CD4-positive, alpha-beta T cell (primary cell): ENCODE results near the gene C1QTNF3. TPM values are rescaled to one million over a fixed set of nuclear protein-coding genes. Genes with fewer than 3 reads are reported as not detected.

Experiments
- ATAC-seq: fragments of 200-7000 bp; cut with Tn5 transposase; one replicate; pipeline ENCODE4 v1.10.0; 2022; ENCODE audit warnings: mild to moderate bottlenecking; ENCODE audit not compliant: poor library complexity
- CTCF ChIA-PET: fragments of 350-600 bp; sonication (Branson Sonifier 250); formaldehyde crosslinking; loops from one replicate; lab custom pipeline; 2021; ENCODE audit warnings: antibody characterized with exemption, inconsistent platforms; lab: Charles Lee
- POLR2A ChIA-PET: fragments of 350-600 bp; sonication (Branson Sonifier 250); formaldehyde crosslinking; loops from one replicate; lab custom pipeline; 2021; ENCODE audit warnings: antibody characterized with exemption, inconsistent platforms; lab: Charles Lee
- DNase-seq, 14 experiments: peaks; one replicate each; pipeline ENCODE4 v3.0.0-alpha.2; 2013 to 2020; ENCODE audit warnings: mixed read lengths in 2 of 14
- H3K27ac ChIP-seq, 2 donors: one replicate each; pipeline versions ENCODE4 v1.5.1 to v1.7.0; 2013; ENCODE audit warnings: low read length in 2 of 2, low read depth in 1 of 2, mild to moderate bottlenecking in 1 of 2
- H3K27me3 ChIP-seq, 2 experiments: 1 replicate in 1 of 2; 2 replicates in 1 of 2; pipeline versions ENCODE4 v1.6.1 to v1.7.0; 2013; ENCODE audit warnings: low read length in 2 of 2, control low read depth in 1 of 2, mild to moderate bottlenecking in 1 of 2, moderate library complexity in 1 of 2; ENCODE audit not compliant: insufficient read depth in 2 of 2, control insufficient read depth in 1 of 2
- H3K36me3 ChIP-seq: one replicate; pipeline ENCODE4 v1.6.1; 2013; ENCODE audit warnings: low read length, control low read depth; ENCODE audit not compliant: insufficient read depth
- H3K4me1 ChIP-seq: one replicate; pipeline ENCODE4 v1.6.1; 2013; ENCODE audit warnings: low read length, control low read depth; ENCODE audit not compliant: insufficient read depth
- H3K4me3 ChIP-seq: one replicate; pipeline ENCODE4 v1.5.1; 2013; ENCODE audit warnings: mild to moderate bottlenecking, low read length, moderate library complexity
- H3K9me3 ChIP-seq, 2 experiments: 1 replicate in 1 of 2; 2 replicates in 1 of 2; pipeline versions ENCODE4 v1.6.1 to v1.7.0; 2013; ENCODE audit warnings: low read length in 2 of 2, mild to moderate bottlenecking in 2 of 2, control low read depth in 1 of 2, moderate library complexity in 1 of 2; ENCODE audit not compliant: control insufficient read depth in 1 of 2, insufficient read depth in 1 of 2
- H3K27ac Mint-ChIP-seq: one replicate; pipeline ENCODE4 v1.8.0; 2020; ENCODE audit warnings: mixed read lengths
- H3K27me3 Mint-ChIP-seq: one replicate; pipeline ENCODE4 v1.8.0; 2021; ENCODE audit warnings: mixed read lengths
- H3K36me3 Mint-ChIP-seq: one replicate; pipeline ENCODE4 v1.8.0; 2021; ENCODE audit warnings: low read depth, mixed read lengths
- H3K4me1 Mint-ChIP-seq: one replicate; pipeline ENCODE4 v1.8.0; 2021; ENCODE audit warnings: low read depth, mixed read lengths
- H3K4me3 Mint-ChIP-seq: one replicate; pipeline ENCODE4 v1.8.0; 2020; ENCODE audit warnings: mild to moderate bottlenecking, mixed read lengths
- H3K9me3 Mint-ChIP-seq: one replicate; pipeline ENCODE4 v1.8.0; 2020; ENCODE audit warnings: mixed read lengths
- CTCF ChIP-seq: fragments of 200-600 bp; IDR thresholded peaks from one replicate; pipeline ENCODE4 v1.8.0; 2022; ENCODE audit warnings: antibody characterized with exemption, mild to moderate bottlenecking
- intact Hi-C, 2 experiments: fragments of 100-400 bp; cut with DNase I in 1 of 2; cut with micrococcal nuclease in 1 of 2; formaldehyde crosslinking; loops; one replicate each; pipeline versions ENCODE4 v1.15.1 to v1.9.0; 2023 to 2025; cut with DNase I, micrococcal nuclease
- total RNA-seq, 174 experiments: library from RNA in 2 of 174; stranded (reverse) in 2 of 174; gene quantifications; one replicate each; pipeline ENCODE4 v1.2.3 and lab custom pipeline; 2021 to 2026

C1QTNF3 gene
- total RNA-seq, 2 experiments from 2014 or later: 2.9 to 3.2 TPM

- intact Hi-C loops: no loop called here
- H3K9me3 ChIP-seq: no peaks in the 10 kb centered on the region
- Mint-ChIP-seq H3K27me3 (no peaks in the 10 kb centered on the region), H3K4me3 (no peak overlapping the region), H3K36me3 (peaks cover 11% of the 10 kb centered on the region), H3K9me3 (no peaks in the 10 kb centered on the region), H3K27ac (no peak overlapping the region), H3K4me1 (no peaks in the 10 kb centered on the region)
- no peak overlapping the region for H3K27ac ChIP-seq
- ATAC-seq: no peak
- no peak for TF ChIP-seq CTCF
- H3K4me3 ChIP-seq: no peak overlapping the region
- DNase-seq: no peak
- no peaks in the 10 kb centered on the region for H3K27me3 ChIP-seq
- H3K36me3 ChIP-seq: peaks cover 4% of the 10 kb centered on the region
- CTCF ChIA-PET: no interaction called here
- POLR2A ChIA-PET: no interaction called here
- no peaks in the 10 kb centered on the region for H3K4me1 ChIP-seq
Observed at GRCh38 chr5:34015120-34015822, 27.7 kb downstream of the C1QTNF3 start.

GRCh38 chr5:34014626-34015025 lies 28.4 kb downstream of the C1QTNF3 start:
- no peaks in the 10 kb centered on the region for H3K27me3 ChIP-seq
- no peak overlapping the region for H3K4me3 Mint-ChIP-seq
- no peaks in the 10 kb centered on the region for H3K9me3 ChIP-seq
- POLR2A ChIA-PET: no interaction called here
- H3K27ac Mint-ChIP-seq: no peak overlapping the region
- no peaks in the 10 kb centered on the region for H3K4me1 ChIP-seq
- intact Hi-C loops: no loop called here
- no peak for DNase-seq
- H3K9me3 Mint-ChIP-seq: no peaks in the 10 kb centered on the region
- no peak overlapping the region for H3K4me3 ChIP-seq
- H3K36me3 Mint-ChIP-seq: peaks cover 5% of the 10 kb centered on the region
- no peak overlapping the region for H3K27ac ChIP-seq
- no peak for TF ChIP-seq CTCF
- no peak for ATAC-seq
- H3K4me1 Mint-ChIP-seq: peaks cover 1% of the 10 kb centered on the region
- CTCF ChIA-PET: no interaction called here
- no peaks in the 10 kb centered on the region for H3K27me3 Mint-ChIP-seq
- no peaks in the 10 kb centered on the region for H3K36me3 ChIP-seq

GRCh38 chr5:34013547-34013946 lies 29.5 kb downstream of the C1QTNF3 start:
- no peaks in the 10 kb centered on the region for H3K9me3 ChIP-seq
- H3K27ac Mint-ChIP-seq: no peak overlapping the region
- DNase-seq (no peak), ATAC-seq (no peak)
- TF ChIP-seq CTCF: no peak
- ChIA-PET POLR2A (no interaction called here), CTCF (no interaction called here)
- H3K4me3 Mint-ChIP-seq: no peak overlapping the region
- intact Hi-C loops: no loop called here
- H3K9me3 Mint-ChIP-seq: no peaks in the 10 kb centered on the region
- peaks cover 12% of the 10 kb centered on the region for H3K4me1 Mint-ChIP-seq
- no peak overlapping the region for H3K27ac ChIP-seq
- H3K4me1 ChIP-seq: no peaks in the 10 kb centered on the region
- H3K36me3 Mint-ChIP-seq: peaks cover 3% of the 10 kb centered on the region
- no peak overlapping the region for H3K4me3 ChIP-seq
- H3K36me3 ChIP-seq: no peaks in the 10 kb centered on the region
- H3K27me3 Mint-ChIP-seq: no peaks in the 10 kb centered on the region
- H3K27me3 ChIP-seq: no peaks in the 10 kb centered on the region
